OCI-LY1 (cell line): ENCODE data around the gene SHC1.

Experiments
- CTCF ChIP-seq: fragments of 200-600 bp; sonication (generic), shearing (Covaris generic); IDR thresholded peaks from 2 replicates; pipeline ENCODE4 v1.5.1; 2017; ENCODE audit warnings: mild to moderate bottlenecking, antibody characterized with exemption, low read length, moderate library complexity, mixed read lengths
- EZH2 ChIP-seq: fragments of 200-600 bp; sonication (generic), shearing (Covaris generic); IDR thresholded peaks from 2 replicates; pipeline ENCODE4 v1.8.0; 2017; ENCODE audit warnings: borderline replicate concordance, mixed run types, mild to moderate bottlenecking, antibody characterized with exemption, low read length, moderate library complexity, mixed read lengths

- TF ChIP-seq CTCF (no peak), EZH2 (no peak)
These were observed 39.2 kb upstream of the SHC1 start for GRCh38 chr1:155009742-155010141.
